ENCODE measurements around the gene ANKK1. TPM values are rescaled to one million over a fixed set of nuclear protein-coding genes. Genes with fewer than 3 reads are reported as not detected.

Gene ANKK1
- total RNA-seq, 1 donor from 2014 or later: not detected

Other genes starting within 250 kb of the ANKK1 start
- 7.8 and 9.8 TPM in 2 replicates for gene TTC12, start 73.2 kb upstream of the ANKK1 start, total RNA-seq
- not detected in 2 replicates for gene DRD2, start 87.6 kb downstream of the ANKK1 start, total RNA-seq